Stimulated activated naive B cell treated with anti-CD40 and anti-IgM and Interleukin-4, amounts not matched to agents 10 μg/mL and 1 μg/mL and 100 μg/mL, for 72 hours (primary cell): ENCODE data around the gene LRRC14B.
"Not testable (repeated sequence)": the region's sequence is repeated elsewhere in the genome, so short reads cannot be mapped to it uniquely, and the experiment has no call there.

ENCODE experiments used
- ATAC-seq, 2 donors: fragments of 150-1000 bp; cut with Tn5 transposase; replicated peaks; 2 replicates each; pipeline ENCODE4 v1.10.0; 2021; ENCODE audit warnings: moderate library complexity in 1 of 2
- DNase-seq: peaks from one replicate; pipeline ENCODE4 v3.0.0; 2021
- H3K27ac Mint-ChIP-seq: one replicate; pipeline ENCODE4 v1.8.0; 2022; ENCODE audit warnings: mild to moderate bottlenecking, mixed read lengths
- H3K27me3 Mint-ChIP-seq, 2 donors: one replicate each; pipeline ENCODE4 v1.8.0; 2022; ENCODE audit warnings: mixed read lengths in 2 of 2
- H3K36me3 Mint-ChIP-seq, 2 donors: one replicate each; pipeline ENCODE4 v1.8.0; 2022; ENCODE audit warnings: mixed read lengths in 2 of 2, mild to moderate bottlenecking in 1 of 2
- H3K4me1 Mint-ChIP-seq, 2 donors: one replicate each; pipeline ENCODE4 v1.8.0; 2022; ENCODE audit warnings: mixed read lengths in 2 of 2, mild to moderate bottlenecking in 1 of 2
- H3K4me3 Mint-ChIP-seq, 2 donors: one replicate each; pipeline ENCODE4 v1.8.0; 2022; ENCODE audit warnings: mild to moderate bottlenecking in 2 of 2, mixed read lengths in 2 of 2, moderate library complexity in 1 of 2
- H3K9me3 Mint-ChIP-seq, 2 donors: one replicate each; pipeline ENCODE4 v1.8.0; 2022; ENCODE audit warnings: mixed read lengths in 2 of 2, mild to moderate bottlenecking in 1 of 2

Gene LRRC14B

DNA sequence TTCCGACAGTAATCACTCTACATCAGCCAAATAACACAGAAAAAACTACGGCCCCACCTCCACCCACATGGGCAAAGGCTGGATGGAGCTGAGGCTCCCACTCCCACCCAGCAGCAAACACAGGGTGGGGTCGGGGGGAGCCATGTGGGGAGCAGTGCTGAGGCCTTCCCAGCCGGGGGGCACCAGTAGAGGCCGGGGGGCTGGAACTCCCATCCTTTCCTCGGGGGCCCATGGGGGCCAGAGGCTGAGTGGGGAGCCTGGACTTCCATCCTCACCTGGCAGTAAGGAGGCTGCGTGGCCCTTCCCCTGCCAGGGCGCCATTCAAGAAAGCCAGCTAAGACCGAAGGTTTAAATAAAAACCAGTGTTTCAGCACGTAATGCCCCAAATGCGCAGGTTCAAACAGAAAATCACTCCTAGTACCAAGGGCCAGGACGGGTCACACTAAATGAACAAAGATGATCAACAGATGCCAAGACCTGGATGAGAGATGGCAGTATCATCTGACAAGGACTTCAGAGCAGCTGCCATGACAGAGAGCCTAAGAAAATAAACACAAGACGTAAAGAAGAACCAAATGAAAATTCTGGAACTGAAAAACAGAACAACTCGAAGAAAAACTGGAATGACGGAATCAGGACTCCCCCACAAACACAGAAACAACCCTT is 17.3 kb downstream of the LRRC14B start:
- ATAC-seq (no peak), DNase-seq (no peak)
- Mint-ChIP-seq H3K4me3 (no peak overlapping the region), H3K27ac (no peak overlapping the region), H3K9me3 (no peaks in the 10 kb centered on the region), H3K4me1 (peaks cover 10 to 20% of the 10 kb centered on the region in 2 donors), H3K27me3 (no peaks in the 10 kb centered on the region), H3K36me3 (peaks cover 35 to 56% of the 10 kb centered on the region in 2 donors)

DNA sequence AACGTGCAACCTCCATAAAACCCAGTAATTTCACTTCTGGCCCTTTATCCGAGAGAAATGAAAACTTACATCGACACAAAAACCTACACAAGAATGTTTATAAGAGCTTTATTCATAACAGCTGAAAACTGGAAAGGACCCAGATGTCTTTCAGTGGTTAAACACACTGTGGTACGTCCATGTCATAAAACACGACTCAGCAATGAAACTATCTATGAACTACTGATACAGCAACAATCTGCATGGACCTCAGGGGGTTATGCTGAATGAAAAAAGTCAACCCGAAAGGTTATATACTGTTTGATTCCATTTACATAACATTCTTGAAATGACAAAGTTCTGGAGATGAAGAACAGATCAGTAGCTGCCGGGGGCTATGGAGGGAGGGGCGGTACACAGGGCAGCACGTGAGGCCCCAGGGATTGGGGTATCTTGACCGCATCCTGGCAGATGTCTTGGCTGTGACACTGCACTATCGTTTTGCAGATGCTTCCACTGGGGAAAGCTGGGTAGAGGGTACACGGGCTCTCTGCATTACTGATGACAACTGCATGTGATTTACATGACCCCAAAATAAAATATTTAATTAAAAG is 22.6 kb downstream of the LRRC14B start:
- Mint-ChIP-seq H3K36me3 (peaks cover 8 to 29% of the 10 kb centered on the region in 2 donors), H3K4me3 (no peak overlapping the region), H3K27ac (peak overlapping the region; percentile 37), H3K9me3 (no peaks in the 10 kb centered on the region), H3K4me1 (peaks cover 27 to 47% of the 10 kb centered on the region in 2 donors), H3K27me3 (no peaks in the 10 kb centered on the region)
- DNase-seq (no peak), ATAC-seq (no peak)

DNA sequence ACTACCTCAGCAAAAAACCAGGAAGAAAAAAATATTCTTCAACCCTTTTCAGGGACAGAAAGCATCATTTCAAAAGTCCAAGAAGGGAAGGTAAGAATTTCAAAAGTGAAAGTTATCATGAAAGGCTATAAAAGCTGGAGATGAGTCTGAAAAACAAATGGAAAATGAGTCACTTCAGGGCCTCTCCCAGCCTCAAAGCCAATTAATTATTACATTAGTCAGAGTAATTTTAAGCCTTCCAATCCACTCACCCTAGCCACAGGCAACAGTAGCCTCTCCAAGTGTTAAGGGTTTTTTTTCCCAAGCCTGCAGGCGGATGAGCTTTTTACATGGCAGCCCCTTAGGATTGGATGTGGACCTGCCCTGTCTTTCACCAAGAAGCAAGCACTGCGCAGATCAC is 24.0 kb downstream of the LRRC14B start:
- peak overlapping the region; percentile 48 to 62 for H3K4me3 Mint-ChIP-seq
- H3K4me1 Mint-ChIP-seq: peaks cover 23 to 52% of the 10 kb centered on the region in 2 donors
- peak overlapping the region; percentile 83 for H3K27ac Mint-ChIP-seq
- ATAC-seq: peak; percentile 19 to 41
- DNase-seq, H3K27me3 Mint-ChIP-seq, H3K9me3 Mint-ChIP-seq: not testable (repeated sequence)
- peaks cover 6 to 24% of the 10 kb centered on the region in 2 donors for H3K36me3 Mint-ChIP-seq

DNA sequence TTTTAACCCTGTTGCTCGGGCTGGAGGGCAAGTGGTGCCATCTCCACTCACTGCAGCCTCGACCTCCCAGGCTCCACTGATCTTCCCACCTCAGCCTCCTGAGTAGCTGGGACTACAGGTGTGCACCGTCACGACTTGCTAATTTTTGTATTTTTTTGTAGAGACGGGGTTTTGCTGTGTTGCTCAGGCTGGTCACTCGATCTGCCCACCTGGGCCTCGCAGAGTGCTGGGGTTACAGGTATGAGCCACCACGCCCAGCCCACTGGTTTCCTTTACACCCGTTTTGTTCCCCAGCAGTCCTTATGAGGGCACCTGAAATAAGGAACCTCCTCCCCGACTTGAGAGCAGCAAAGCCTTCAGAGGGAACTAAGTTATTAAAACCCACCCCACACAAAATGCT is 24.8 kb downstream of the LRRC14B start:
- DNase-seq, ATAC-seq, H3K27me3 Mint-ChIP-seq, H3K9me3 Mint-ChIP-seq: not testable (repeated sequence)
- H3K4me1 Mint-ChIP-seq: peaks cover 24 to 57% of the 10 kb centered on the region in 2 donors
- peak overlapping the region; percentile 56 for H3K27ac Mint-ChIP-seq
- H3K4me3 Mint-ChIP-seq: peak overlapping the region; percentile 53 to 59
- peaks cover 6 to 22% of the 10 kb centered on the region in 2 donors for H3K36me3 Mint-ChIP-seq

DNA sequence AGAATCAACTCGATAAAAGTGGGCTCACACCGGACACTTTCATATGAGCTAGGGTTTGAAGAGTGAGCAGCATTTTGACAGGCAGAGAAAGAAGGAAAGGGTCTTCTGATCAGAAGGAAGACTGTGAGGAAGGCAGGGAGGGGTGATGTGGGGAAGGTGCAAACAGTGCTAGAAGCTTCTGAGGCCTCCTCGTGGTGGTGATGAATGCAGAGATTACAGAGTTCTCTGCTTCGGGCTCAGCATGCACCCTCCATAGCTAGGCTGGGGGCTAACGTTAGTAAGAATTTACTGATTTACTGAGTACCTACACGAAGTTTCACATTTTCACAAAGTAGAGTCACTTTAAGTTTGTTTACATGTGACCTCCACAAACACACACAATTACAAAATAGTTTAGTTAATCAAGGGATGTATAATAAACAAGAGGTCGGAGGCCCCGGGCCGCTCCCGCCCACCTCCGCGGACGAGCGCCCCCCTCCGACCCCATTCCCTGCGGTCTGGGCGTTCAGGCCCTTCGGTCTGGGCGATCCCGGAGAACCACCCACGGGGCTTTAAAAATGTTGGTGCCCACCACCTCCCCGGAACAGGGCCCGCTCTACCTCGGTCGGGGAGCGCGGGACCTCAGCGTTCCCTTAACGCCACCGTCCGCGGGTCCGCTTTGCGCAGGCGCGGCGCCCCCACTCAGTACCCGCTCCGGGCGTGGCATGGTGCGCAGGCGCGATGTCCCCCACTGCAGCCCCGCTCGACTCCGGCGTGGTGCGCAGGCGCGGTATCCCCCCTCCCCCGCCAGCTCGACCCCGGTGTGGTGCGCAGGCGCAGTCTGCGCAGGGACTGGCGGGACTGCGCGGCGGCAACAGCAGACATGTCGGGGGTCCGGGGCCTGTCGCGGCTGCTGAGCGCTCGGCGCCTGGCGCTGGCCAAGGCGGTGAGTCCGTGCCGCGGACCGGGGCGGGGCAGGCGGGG is 26.5 kb downstream of the LRRC14B start, which contains the start of the genes CCDC127 and SDHA:
TSS of gene CCDC127 (minus strand) at position 660 of the 963 bp plus-strand sequence. CDS start 1,304 bp downstream, outside the sequence.
TSS of gene SDHA (plus strand) at position 827 of the 963 bp plus-strand sequence. CDS start at position 863, 36 bp downstream.
- ATAC-seq: peak; percentile 85 to 88
- not testable (repeated sequence) for H3K27me3 Mint-ChIP-seq, H3K9me3 Mint-ChIP-seq
- DNase-seq: peak; percentile 97
- Mint-ChIP-seq H3K4me1 (peaks cover 28 to 71% of the 10 kb centered on the region in 2 donors), H3K27ac (peak within 1 kb of the TSS; percentile 90), H3K36me3 (peaks cover 6 to 26% of the 10 kb centered on the region in 2 donors), H3K4me3 (peak within 1 kb of the TSS; percentile 91 to 94)

DNA sequence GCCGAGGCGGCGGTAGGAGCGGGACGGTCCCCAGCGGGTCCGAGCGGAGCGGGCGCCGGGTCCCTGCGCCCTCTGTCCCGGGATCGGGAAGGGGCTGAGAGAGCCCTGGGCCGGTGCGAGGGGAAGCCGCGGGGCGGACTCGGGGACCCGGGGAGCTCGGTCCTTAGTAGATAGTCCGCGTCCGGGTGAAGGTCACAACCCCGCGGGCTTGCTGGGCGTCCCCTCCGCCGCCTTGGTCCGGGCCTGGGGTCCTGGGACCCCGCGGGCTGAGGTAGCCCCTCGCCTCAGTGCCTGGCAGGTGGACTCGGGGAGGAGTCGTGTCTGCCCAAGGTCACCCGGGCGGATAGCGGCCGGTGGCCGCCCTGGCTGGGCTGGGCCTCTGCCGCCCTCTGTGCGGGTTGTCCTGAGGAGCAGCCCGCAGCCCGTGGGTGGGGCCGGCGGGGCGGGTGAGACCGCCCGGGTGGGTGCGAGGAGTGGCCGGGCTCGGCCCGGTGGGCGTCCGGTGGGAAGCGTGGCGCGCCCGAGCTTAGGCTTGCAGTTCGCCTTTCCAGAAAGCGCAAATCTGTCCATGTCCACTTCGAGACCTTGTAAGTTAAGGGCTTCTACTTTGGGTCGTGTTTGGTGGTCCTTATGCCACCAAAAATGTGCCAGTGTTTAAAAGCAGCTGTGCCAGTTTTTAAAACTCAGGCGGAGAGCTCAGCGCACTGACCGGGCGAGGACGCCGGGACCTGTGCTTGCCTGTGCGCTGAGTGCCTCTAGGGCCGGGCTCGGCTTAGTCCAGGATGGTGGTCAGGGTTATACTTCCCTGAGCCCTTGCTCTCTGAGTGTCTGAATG is 27.4 kb downstream of the LRRC14B start:
- ATAC-seq: peak; percentile 35 to 42
- peak overlapping the region; percentile 91 to 94 for H3K4me3 Mint-ChIP-seq
- peaks cover 9 to 24% of the 10 kb centered on the region in 2 donors for H3K36me3 Mint-ChIP-seq
- DNase-seq: no peak
- H3K27ac Mint-ChIP-seq: peak overlapping the region; percentile 90
- peaks cover 34 to 78% of the 10 kb centered on the region in 2 donors for H3K4me1 Mint-ChIP-seq
- no peaks in the 10 kb centered on the region for H3K27me3 Mint-ChIP-seq
- no peaks in the 10 kb centered on the region for H3K9me3 Mint-ChIP-seq

DNA sequence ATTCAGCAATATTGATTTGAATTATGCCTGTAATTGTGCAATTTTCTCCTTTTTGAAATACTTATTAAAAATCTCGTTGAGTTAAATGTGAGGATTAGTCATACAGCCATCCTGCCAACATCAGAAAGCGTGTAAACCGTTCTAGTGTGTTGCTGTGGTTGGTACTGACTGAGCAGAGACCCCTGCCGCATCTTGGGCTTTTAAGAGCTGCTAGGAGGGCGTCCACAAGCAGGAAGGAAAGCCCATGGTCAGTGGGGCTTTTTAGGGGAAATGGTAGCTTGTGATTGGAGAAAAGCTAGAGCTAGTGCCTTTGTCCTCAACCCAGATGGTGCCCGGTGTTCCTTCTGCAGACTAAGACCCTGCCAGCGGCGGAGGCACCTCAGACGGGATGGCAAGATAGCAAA is 28.2 kb downstream of the LRRC14B start:
- Mint-ChIP-seq H3K4me3 (peak overlapping the region; percentile 91 to 94), H3K36me3 (peaks cover 6 to 20% of the 10 kb centered on the region in 2 donors), H3K4me1 (peaks cover 32 to 70% of the 10 kb centered on the region in 2 donors), H3K27me3 (no peaks in the 10 kb centered on the region), H3K9me3 (no peaks in the 10 kb centered on the region), H3K27ac (peak overlapping the region; percentile 82)
- DNase-seq (no peak), ATAC-seq (no peak)

DNA sequence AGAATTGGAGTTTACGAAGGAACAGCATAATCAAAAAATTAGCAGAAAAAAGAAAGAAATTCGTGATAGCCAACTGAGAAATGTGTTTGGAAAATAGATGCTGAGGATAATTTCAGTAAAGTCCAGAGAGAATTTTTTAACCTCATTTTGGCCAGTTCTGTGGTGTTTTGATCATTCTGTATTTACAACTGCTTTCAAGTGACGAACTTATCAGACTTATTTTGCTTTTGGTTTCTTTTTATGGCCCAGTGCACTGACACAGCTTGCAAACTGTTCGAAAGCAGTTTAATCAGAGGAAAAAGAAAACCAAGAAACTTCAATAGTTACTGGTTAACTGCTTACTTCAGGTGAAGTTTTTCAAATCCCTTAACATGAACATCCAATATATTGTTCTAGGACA is 28.7 kb downstream of the LRRC14B start:
- Mint-ChIP-seq H3K36me3 (peaks cover 12 to 23% of the 10 kb centered on the region in 2 donors), H3K9me3 (no peaks in the 10 kb centered on the region), H3K4me3 (peak overlapping the region; percentile 91 to 94), H3K4me1 (peaks cover 30 to 64% of the 10 kb centered on the region in 2 donors), H3K27ac (peak overlapping the region; percentile 82), H3K27me3 (no peaks in the 10 kb centered on the region)
- no peak for DNase-seq
- ATAC-seq: no peak

DNA sequence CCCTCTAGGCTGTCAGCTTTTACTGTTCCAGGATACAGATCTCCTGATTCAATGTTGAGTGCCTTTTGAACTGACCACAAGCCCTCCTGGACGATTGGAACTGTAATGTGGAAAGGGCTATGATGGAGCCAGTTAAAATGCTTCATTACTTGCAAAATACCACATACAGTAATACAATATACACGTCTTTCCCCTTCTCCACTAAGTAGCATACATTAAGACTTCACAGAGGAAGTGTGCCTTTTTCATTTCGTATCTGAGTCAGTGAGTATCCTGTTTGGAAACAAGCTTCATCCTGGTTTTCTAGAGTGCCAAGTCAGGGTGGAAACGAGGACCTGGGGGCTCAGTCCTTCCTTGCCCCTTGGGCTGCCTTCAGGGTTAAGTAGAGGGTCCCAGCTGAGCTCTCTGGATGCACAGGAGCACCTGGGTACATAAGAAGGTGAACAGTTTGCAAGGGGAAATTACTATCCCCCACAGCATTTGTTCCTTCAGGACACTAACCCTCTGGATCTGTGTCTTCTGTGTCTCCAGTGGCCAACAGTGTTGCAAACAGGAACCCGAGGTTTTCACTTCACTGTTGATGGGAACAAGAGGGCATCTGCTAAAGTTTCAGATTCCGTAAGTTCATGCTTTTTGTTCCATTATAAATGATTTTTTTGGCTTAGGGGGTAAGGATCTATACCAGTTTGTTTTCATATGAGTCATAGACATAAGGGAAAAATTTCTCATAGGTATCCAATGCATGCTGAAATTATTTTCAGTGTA is 31.8 kb downstream of the LRRC14B start:
- H3K36me3 Mint-ChIP-seq: peaks cover 27 to 41% of the 10 kb centered on the region in 2 donors
- ATAC-seq: peak; percentile 22 to 24
- H3K27ac Mint-ChIP-seq: peak overlapping the region; percentile 44
- peaks cover 16 to 41% of the 10 kb centered on the region in 2 donors for H3K4me1 Mint-ChIP-seq
- H3K9me3 Mint-ChIP-seq, DNase-seq, H3K4me3 Mint-ChIP-seq, H3K27me3 Mint-ChIP-seq: not testable (repeated sequence)

DNA sequence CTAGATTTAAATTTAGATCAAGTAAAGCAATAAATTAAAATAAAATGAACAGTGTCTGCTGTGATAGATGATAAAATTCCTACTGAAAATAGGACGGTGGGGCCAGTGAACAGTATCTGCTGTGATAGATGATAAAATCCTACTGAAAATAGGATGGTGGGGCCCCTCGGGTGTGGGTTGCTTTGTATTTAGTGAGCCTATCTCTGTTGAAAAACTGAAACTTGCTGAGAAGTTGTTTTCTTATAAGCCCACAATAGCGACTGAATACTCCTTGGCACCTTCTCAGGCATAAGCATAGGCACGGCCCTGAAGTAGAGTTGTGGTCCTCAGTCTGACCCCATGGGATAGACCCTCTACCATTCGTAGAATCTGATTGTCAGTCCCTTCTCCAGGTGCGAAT is 32.5 kb downstream of the LRRC14B start:
- H3K27ac Mint-ChIP-seq: no peak overlapping the region
- H3K9me3 Mint-ChIP-seq: no peaks in the 10 kb centered on the region
- peaks cover 28 to 43% of the 10 kb centered on the region in 2 donors for H3K36me3 Mint-ChIP-seq
- DNase-seq: no peak
- no peak overlapping the region for H3K4me3 Mint-ChIP-seq
- no peak for ATAC-seq
- peaks cover 16 to 41% of the 10 kb centered on the region in 2 donors for H3K4me1 Mint-ChIP-seq
- no peaks in the 10 kb centered on the region for H3K27me3 Mint-ChIP-seq

DNA sequence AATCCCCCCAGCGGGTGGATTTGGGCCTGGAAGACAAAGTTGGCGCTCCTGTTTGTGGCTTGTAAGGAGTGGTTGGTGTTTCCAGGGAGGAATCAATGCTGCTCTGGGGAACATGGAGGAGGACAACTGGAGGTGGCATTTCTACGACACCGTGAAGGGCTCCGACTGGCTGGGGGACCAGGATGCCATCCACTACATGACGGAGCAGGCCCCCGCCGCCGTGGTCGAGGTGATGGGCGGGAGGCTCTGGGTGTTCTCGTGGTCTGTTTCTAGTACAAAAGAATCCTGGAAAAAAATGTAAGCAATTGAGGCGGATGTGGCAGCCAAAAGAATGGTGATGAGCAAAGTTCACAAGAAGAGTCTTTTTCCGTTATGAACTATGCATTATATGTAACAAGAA is 34.0 kb downstream of the LRRC14B start:
- Mint-ChIP-seq H3K4me3 (no peak overlapping the region), H3K36me3 (peaks cover 34 to 51% of the 10 kb centered on the region in 2 donors), H3K27me3 (no peaks in the 10 kb centered on the region), H3K9me3 (no peaks in the 10 kb centered on the region), H3K27ac (no peak overlapping the region), H3K4me1 (peaks cover 14 to 27% of the 10 kb centered on the region in 2 donors)
- ATAC-seq (no peak), DNase-seq (no peak)

DNA sequence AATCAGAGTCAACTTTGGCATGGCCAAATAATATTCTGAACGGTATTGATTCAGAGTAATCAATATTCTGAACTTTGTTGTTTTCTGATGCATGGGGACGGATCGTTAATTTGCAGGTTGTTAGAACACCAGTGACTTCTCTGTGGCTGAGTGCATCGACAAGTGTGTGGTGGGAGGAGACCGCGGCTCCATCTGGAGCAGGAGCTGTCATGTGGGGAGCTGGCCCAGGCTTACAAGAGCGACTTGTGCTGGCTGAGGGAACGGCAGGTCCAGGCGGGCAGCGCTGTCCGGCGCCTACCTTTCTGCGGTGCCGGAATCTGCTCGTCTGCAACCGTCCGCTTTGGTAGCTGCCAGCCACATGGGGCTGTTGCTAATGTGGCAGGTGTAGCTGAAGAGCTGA is 36.1 kb downstream of the LRRC14B start:
- H3K9me3 Mint-ChIP-seq, H3K4me3 Mint-ChIP-seq, H3K27ac Mint-ChIP-seq, ATAC-seq, H3K27me3 Mint-ChIP-seq, DNase-seq: not testable (repeated sequence)
- peaks cover 41 to 59% of the 10 kb centered on the region in 2 donors for H3K36me3 Mint-ChIP-seq
- H3K4me1 Mint-ChIP-seq: peaks cover 7 to 11% of the 10 kb centered on the region in 2 donors

DNA sequence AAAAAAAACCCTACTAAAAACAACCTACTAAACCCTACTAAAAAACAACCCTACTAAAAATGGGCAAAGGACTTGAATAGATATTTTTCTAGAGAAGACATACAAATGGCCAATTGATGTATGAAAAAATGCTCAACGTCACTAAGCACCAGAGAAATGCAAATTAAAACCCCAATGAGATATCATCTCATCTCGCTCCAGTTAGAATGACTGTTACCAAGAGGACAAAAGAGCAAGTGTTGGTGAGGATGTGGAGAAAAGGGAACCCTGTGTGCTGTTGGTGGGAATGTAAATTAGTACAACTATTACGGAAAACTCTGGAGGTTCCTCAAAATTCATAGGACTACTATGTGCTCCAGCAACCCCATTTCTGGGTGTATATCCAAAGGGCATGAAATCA is 37.6 kb downstream of the LRRC14B start:
- peaks cover 46 to 64% of the 10 kb centered on the region in 2 donors for H3K36me3 Mint-ChIP-seq
- no peak overlapping the region for H3K27ac Mint-ChIP-seq

More for the DNA sequence above, 37.6 kb downstream of the LRRC14B start:
- DNase-seq: no peak
- ATAC-seq: no peak
- H3K4me3 Mint-ChIP-seq: no peak overlapping the region
- no peaks in the 10 kb centered on the region for H3K9me3 Mint-ChIP-seq
- H3K27me3 Mint-ChIP-seq: no peaks in the 10 kb centered on the region
- no peaks in the 10 kb centered on the region for H3K4me1 Mint-ChIP-seq
